RWPE2 (cell line): Measurements from ENCODE around the gene CASP9.
A peak's percentile ranks its signal among the peaks of the same experiment; 100 is the strongest.

ENCODE experiments used
- ATAC-seq: fragments of 200-7000 bp; cut with Tn5 transposase; 3 replicates; pipeline ENCODE4 v1.9.1; 2021; ENCODE audit warnings: low read depth
- DNase-seq: peaks from one replicate; pipeline ENCODE4 v3.0.0-alpha.2; 2020; ENCODE audit warnings: low spot score
- H3K27ac ChIP-seq: fragments of 450-650 bp; 2 replicates; pipeline ENCODE4 v1.5.1; 2017; ENCODE audit warnings: mild to moderate bottlenecking; ENCODE audit not compliant: poor library complexity, severe bottlenecking
- H3K27me3 ChIP-seq: fragments of 250-450 bp; sonication (Bioruptor Pico); 2 replicates; pipeline ENCODE4 v1.5.1; 2021; ENCODE audit warnings: mild to moderate bottlenecking, moderate library complexity; ENCODE audit not compliant: insufficient read depth, poor library complexity, severe bottlenecking
- H3K36me3 ChIP-seq: fragments of 250-450 bp; sonication (Bioruptor Pico); 2 replicates; pipeline ENCODE4 v1.5.1; 2020; ENCODE audit warnings: low read depth, mild to moderate bottlenecking, moderate library complexity
- H3K4me1 ChIP-seq: fragments of 250-450 bp; sonication (Bioruptor Pico); 2 replicates; pipeline ENCODE4 v1.5.1; 2021; ENCODE audit warnings: mild to moderate bottlenecking, moderate library complexity; ENCODE audit not compliant: insufficient read depth, poor library complexity, severe bottlenecking
- H3K4me3 ChIP-seq: fragments of 250-450 bp; sonication (Bioruptor Pico); 2 replicates; pipeline ENCODE4 v1.5.1; 2021; ENCODE audit warnings: mild to moderate bottlenecking, moderate library complexity; ENCODE audit not compliant: severe bottlenecking
- H3K9me3 ChIP-seq: fragments of 250-450 bp; sonication (Bioruptor Pico); 2 replicates; pipeline ENCODE4 v1.5.1; 2021; ENCODE audit warnings: mild to moderate bottlenecking, moderate library complexity; ENCODE audit not compliant: severe bottlenecking
- TF ChIP-seq, protein P1 (sequence below): fragments of 450-650 bp; IDR thresholded peaks from one replicate; pipeline ENCODE4 v1.5.1; 2017; ENCODE audit warnings: mild to moderate bottlenecking, moderate library complexity; ENCODE audit not compliant: poor library complexity, severe bottlenecking

The CASP9 gene

DNA sequence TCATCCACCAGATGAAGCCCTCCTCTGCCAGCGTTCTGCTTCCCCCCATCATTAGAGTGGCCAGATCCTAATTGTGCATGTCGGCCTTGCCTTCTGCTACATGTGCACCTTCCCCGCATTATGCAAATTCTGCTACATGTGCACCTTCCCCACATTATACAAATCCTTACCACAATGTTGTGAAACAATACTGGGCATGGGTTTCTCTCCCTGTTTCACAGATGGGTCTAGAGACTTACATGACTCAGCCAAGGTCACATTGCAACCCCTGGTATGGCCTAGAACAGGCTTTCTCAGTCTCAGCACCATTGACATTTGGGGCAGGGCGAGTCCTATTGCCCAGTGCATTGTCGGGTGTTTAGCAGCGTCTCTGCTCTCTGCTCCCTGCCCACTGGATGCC is 68.5 kb downstream of the CASP9 start:
- 0 out of 3 replicates have a peak, but pooled peaks have one; percentile 14 for ATAC-seq
- no peaks in the 10 kb centered on the region for H3K4me1 ChIP-seq
- no peaks in the 10 kb centered on the region for H3K9me3 ChIP-seq
- no peak for DNase-seq
- H3K4me3 ChIP-seq, result no peak overlapping the region
- no peak overlapping the region for H3K27ac ChIP-seq
- H3K27me3 ChIP-seq, result no peaks in the 10 kb centered on the region
- no peaks in the 10 kb centered on the region for H3K36me3 ChIP-seq
- TF ChIP-seq, protein P1, sequence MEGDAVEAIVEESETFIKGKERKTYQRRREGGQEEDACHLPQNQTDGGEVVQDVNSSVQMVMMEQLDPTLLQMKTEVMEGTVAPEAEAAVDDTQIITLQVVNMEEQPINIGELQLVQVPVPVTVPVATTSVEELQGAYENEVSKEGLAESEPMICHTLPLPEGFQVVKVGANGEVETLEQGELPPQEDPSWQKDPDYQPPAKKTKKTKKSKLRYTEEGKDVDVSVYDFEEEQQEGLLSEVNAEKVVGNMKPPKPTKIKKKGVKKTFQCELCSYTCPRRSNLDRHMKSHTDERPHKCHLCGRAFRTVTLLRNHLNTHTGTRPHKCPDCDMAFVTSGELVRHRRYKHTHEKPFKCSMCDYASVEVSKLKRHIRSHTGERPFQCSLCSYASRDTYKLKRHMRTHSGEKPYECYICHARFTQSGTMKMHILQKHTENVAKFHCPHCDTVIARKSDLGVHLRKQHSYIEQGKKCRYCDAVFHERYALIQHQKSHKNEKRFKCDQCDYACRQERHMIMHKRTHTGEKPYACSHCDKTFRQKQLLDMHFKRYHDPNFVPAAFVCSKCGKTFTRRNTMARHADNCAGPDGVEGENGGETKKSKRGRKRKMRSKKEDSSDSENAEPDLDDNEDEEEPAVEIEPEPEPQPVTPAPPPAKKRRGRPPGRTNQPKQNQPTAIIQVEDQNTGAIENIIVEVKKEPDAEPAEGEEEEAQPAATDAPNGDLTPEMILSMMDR, result no peak

DNA sequence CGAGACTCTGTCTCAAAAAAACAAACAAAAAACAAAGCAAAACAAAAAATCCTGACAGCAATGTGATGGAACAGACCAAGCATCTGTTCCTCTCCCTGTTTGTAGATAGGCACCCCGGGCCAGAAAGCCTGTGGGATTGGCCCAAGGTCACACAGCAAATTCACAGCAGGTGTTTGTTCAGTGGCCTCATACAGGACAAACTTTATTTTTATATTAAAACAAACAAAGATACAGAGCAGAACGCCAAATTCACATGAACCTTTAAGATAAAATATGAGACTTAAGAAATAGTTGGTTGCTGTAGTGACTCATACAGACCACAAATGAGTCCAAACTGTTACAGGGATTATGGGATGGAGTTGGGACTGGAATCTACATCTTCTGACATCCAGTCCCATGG is 69.8 kb downstream of the CASP9 start:
- H3K36me3 ChIP-seq, result no peaks in the 10 kb centered on the region
- no peaks in the 10 kb centered on the region for H3K4me1 ChIP-seq
- no peaks in the 10 kb centered on the region for H3K9me3 ChIP-seq
- H3K4me3 ChIP-seq, result no peak overlapping the region
- TF ChIP-seq, protein P1, result no peak
- no peaks in the 10 kb centered on the region for H3K27me3 ChIP-seq
- H3K27ac ChIP-seq, result no peak overlapping the region
- ATAC-seq, result peak; percentile 61
- no peak for DNase-seq

DNA sequence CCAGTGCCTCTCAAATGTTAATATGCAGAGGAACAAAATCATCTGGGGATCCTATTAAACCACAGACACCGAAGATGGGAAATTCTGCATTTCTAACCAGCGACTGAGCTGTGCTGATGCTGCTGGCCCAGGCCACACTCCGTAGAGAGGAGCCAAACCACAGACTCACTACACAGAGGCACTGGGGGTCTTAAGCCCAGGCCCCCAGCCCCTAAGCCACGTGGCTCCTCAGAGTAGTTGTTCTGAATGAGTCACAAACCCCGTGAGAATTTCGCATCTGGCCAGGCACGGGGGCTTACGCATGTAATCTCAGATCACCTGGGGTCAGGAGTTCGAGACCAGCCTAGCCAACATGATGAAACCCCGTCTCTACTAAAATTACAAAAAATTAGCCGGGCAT is 70.3 kb downstream of the CASP9 start:
- DNase-seq (no peak), ATAC-seq (no peak)
- H3K4me3 ChIP-seq, result no peak overlapping the region
- no peaks in the 10 kb centered on the region for H3K4me1 ChIP-seq
- no peaks in the 10 kb centered on the region for H3K27me3 ChIP-seq
- no peak overlapping the region for H3K27ac ChIP-seq
- no peaks in the 10 kb centered on the region for H3K36me3 ChIP-seq
- H3K9me3 ChIP-seq, result no peaks in the 10 kb centered on the region
- TF ChIP-seq, protein P1, result no peak

DNA sequence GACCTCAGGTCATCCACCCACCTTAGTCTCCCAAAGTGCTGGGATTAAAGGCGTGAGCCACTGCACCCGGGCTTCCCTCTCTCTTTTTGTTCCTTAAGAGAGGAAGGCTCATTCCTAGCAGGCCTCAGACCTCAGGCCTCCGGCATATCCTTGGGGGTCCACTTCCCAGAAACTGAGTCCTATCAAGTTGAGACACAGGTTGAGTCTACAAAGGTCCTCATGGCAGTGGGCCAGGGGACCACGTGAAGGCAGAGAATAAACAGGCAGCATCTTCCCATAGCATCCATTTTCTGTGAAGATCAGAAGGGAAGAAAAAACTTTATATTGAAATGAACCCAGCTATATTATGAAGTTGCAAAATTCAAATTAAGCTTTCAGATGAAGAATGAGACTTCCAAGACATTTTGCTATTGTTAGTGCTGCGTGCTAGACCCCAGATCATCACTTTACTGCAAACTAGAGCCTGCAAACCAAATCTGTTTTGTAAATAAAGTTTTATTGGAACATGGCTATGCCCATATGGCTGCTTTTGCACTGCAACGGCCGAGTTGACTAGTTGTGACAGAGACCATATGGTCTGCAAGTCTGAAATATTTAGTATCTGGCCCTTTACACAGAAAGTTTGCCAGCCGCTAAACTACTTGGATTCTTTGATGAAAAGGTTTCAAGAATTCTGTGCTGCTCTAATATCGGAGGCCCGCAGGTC is 71.0 kb downstream of the CASP9 start:
- Histone ChIP-seq H3K9me3 (no peaks in the 10 kb centered on the region), H3K27ac (no peak overlapping the region), H3K4me3 (no peak overlapping the region), H3K27me3 (no peaks in the 10 kb centered on the region), H3K36me3 (no peaks in the 10 kb centered on the region), H3K4me1 (no peaks in the 10 kb centered on the region)
- TF ChIP-seq, protein P1, result no peak
- ATAC-seq (no peak), DNase-seq (no peak)

DNA sequence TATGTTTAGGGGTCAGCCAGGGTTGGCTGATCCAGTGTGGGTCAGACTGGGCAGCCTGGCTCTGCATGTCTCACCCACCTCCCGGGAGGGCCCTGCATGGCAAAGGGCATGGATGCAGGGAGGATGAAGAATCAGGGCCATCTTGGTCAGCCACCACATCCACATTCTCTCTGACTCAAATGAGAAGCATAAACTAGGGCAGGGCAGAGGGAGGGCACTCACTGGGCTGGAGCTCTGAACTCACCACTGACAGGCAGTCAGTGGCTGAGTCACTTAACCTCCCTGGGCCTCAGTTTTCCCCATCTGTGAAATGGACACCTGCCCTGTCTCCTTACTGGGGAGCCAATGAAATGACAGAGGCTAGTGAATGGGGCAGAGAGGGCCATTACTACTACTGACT is 71.8 kb downstream of the CASP9 start:
- H3K27me3 ChIP-seq, result no peaks in the 10 kb centered on the region
- no peak for DNase-seq
- no peaks in the 10 kb centered on the region for H3K4me1 ChIP-seq
- no peak for ATAC-seq
- H3K36me3 ChIP-seq, result no peaks in the 10 kb centered on the region
- no peaks in the 10 kb centered on the region for H3K9me3 ChIP-seq
- H3K27ac ChIP-seq, result no peak overlapping the region
- TF ChIP-seq, protein P1, result no peak
- no peak overlapping the region for H3K4me3 ChIP-seq
